Adrenal gland (tissue), 12 donors: Measurements from ENCODE around the gene AFAP1. TPM values are rescaled to one million over a fixed set of nuclear protein-coding genes. Genes with fewer than 3 reads are reported as not detected.

Experiments used
- DNase-seq, 7 donors: peaks; one replicate each; pipeline ENCODE4 v3.0.0-alpha.2; 2019 to 2020
- H3K27ac ChIP-seq, 5 donors: fragments of 200-600 bp; sonication (generic) in 4 of 5; 1 replicate in 3 of 5; 2 replicates in 2 of 5; pipeline versions ENCODE4 v1.5.1 to v1.8.0; 2016 to 2020; ENCODE audit warnings: mild to moderate bottlenecking in 1 of 5
- H3K27me3 ChIP-seq: fragments of 200-600 bp; 2 replicates; pipeline ENCODE4 v1.8.0; 2021
- H3K36me3 ChIP-seq, 2 donors: fragments of 200-600 bp; replicated peaks in 1 of 2; 1 replicate in 1 of 2; 2 replicates in 1 of 2; pipeline versions ENCODE4 v1.5.1 to v1.8.0; 2018 to 2022
- H3K4me1 ChIP-seq, 2 donors: fragments of 200-600 bp; replicated peaks in 1 of 2; 1 replicate in 1 of 2; 2 replicates in 1 of 2; pipeline versions ENCODE4 v1.5.1 to v1.8.0; 2018 to 2021
- H3K4me3 ChIP-seq, 4 donors: fragments of 200-600 bp; sonication (generic) in 3 of 4; one replicate each; pipeline ENCODE4 v1.5.1; 2016 to 2018
- H3K9me3 ChIP-seq, 3 donors: fragments of 200-600 bp; sonication (generic) in 1 of 3; replicated peaks in 1 of 3; 1 replicate in 2 of 3; 2 replicates in 1 of 3; pipeline versions ENCODE4 v1.5.1 to v1.8.0; 2016 to 2021
- CTCF ChIP-seq, 6 experiments: fragments of 450-650 bp in 4 of 6; fragments of 200-600 bp in 2 of 6; sonication (generic) in 1 of 6; IDR thresholded peaks; 1 replicate in 5 of 6; 2 replicates in 1 of 6; pipeline versions ENCODE4 v1.5.1 to v1.8.0; 2016 to 2021; ENCODE audit warnings: antibody characterized with exemption in 6 of 6, mild to moderate bottlenecking in 2 of 6, moderate library complexity in 1 of 6
- POLR2A ChIP-seq, 2 donors: fragments of 450-650 bp; IDR thresholded peaks; one replicate each; pipeline ENCODE4 v1.6.1; 2017; ENCODE audit warnings: antibody characterized with exemption in 2 of 2, mild to moderate bottlenecking in 2 of 2, moderate library complexity in 1 of 2
- WGBS, 4 donors: extraction: QIAGEN DNeasy Blood & Tissue Kit in 2 of 4; methylation state at CpG; one replicate each; pipeline versions ENCODE4 v1.1.5 to v1.1.7; 2013 to 2017; 5-methylcytosine and 5-hydroxymethylcytosine counted together
- intact Hi-C, 2 donors: fragments of 100-400 bp; cut with DNase I; formaldehyde crosslinking; loops; one replicate each; pipeline versions ENCODE4 v1.14.1 to v1.15.0; 2022 to 2023
- polyA plus RNA-seq, 3 donors: library from polyadenylated mRNA; stranded (reverse); fragments of 200-250 nt in 2 of 3; fragments of 350-450 nt in 1 of 3; fragmentation: Illumina TruSeq in 1 of 3; extraction: RNeasy Lipid Tissue Mini Kit (QIAGEN cat#74804) in 1 of 3; gene quantifications; one replicate each; pipeline ENCODE4 v1.2.3, GENCODE V29; 2013 to 2014
- total RNA-seq, 9 donors: library from RNA; depleted of rRNA in 4 of 9; stranded (reverse); fragments of >200 nt in 4 of 9; fragments of 120-200 nt in 1 of 9; fragmentation: NEBNext Ultra II Directional in 1 of 9; extraction: Animal tissue kit (Norgen Biotek cat#: 25700) in 1 of 9; gene quantifications; one replicate each; pipeline versions ENCODE4 v1.1.0 to v1.2.4, GENCODE V29; 2013 to 2023
- donor health status: healthy with polysubstance abuse.
- donor health status: Bipolar disorder and iron deficiency.
- donor health status: DM: yes; HTN: yes; CAD: no.
- donor health status: DM: no; HTN: no; CAD: no.
- donor health status: DM: no; HTN: no; CAD: no.
- donor health status: DM: yes; HTN: yes; CAD: no.

Gene AFAP1
- total and polyA plus RNA-seq, 12 donors: 3.3 to 16.1 (median 9.8) TPM

GRCh38 chr4:7799306-7799705 lies 140.4 kb downstream of the AFAP1 start:
- TF ChIP-seq CTCF (IDR thresholded peaks at IDR 0.05) (no peak), POLR2A (IDR thresholded peaks at IDR 0.05) (no peak)
- H3K27me3 ChIP-seq: no peaks in the 10 kb centered on the region
- no peak overlapping the region for H3K4me3 ChIP-seq
- no peaks in the 10 kb centered on the region for H3K4me1 ChIP-seq
- DNase-seq: peak in 1 of 7 donors; percentile 47
- H3K27ac ChIP-seq: no peak overlapping the region
- intact Hi-C loops: no loop called here
- WGBS, 4 donors: 95 to 98% (median 97%) methylated on average over 11 of the region's 11 CpGs
- H3K9me3 ChIP-seq: no peaks in the 10 kb centered on the region
- peaks cover 0 to 15% of the 10 kb centered on the region in 2 donors for H3K36me3 ChIP-seq

- H3K36me3 ChIP-seq: peaks cover 0 to 15% of the 10 kb centered on the region in 2 donors
- 84 to 93% (median 90%) methylated on average over 17 to 18 of the region's 18 CpGs for WGBS, 4 donors
- DNase-seq: peak in 1 of 7 donors; percentile 30
- no peaks in the 10 kb centered on the region for H3K4me1 ChIP-seq
- H3K4me3 ChIP-seq: no peak overlapping the region
- no peak for TF ChIP-seq POLR2A (IDR thresholded peaks at IDR 0.05)
- TF ChIP-seq CTCF (IDR thresholded peaks at IDR 0.05): no peak
- intact Hi-C loops: no loop called here
- H3K9me3 ChIP-seq: no peaks in the 10 kb centered on the region
- no peaks in the 10 kb centered on the region for H3K27me3 ChIP-seq
- H3K27ac ChIP-seq: no peak overlapping the region
Observed at GRCh38 chr4:7798178-7798995, 141.3 kb downstream of the AFAP1 start.

- DNase-seq: peak in 1 of 7 donors; percentile 37
- Histone ChIP-seq H3K4me1 (no peaks in the 10 kb centered on the region), H3K9me3 (no peaks in the 10 kb centered on the region), H3K4me3 (no peak overlapping the region), H3K36me3 (peaks cover 0 to 15% of the 10 kb centered on the region in 2 donors), H3K27me3 (no peaks in the 10 kb centered on the region), H3K27ac (no peak overlapping the region)
- 88 to 97% (median 94%) methylated on average over 11 of the region's 11 CpGs for WGBS, 4 donors
- intact Hi-C loops: no loop called here
- no peak for TF ChIP-seq POLR2A (IDR thresholded peaks at IDR 0.05)
- TF ChIP-seq CTCF (IDR thresholded peaks at IDR 0.05): no peak
Observed at GRCh38 chr4:7797330-7797729, 142.3 kb downstream of the AFAP1 start.

GRCh38 chr4:7795983-7796382 lies 143.7 kb downstream of the AFAP1 start:
- intact Hi-C loops: no loop called here
- TF ChIP-seq CTCF (IDR thresholded peaks at IDR 0.05) (no peak), POLR2A (IDR thresholded peaks at IDR 0.05) (no peak)
- Histone ChIP-seq H3K36me3 (peaks cover 0 to 15% of the 10 kb centered on the region in 2 donors), H3K27ac (no peak overlapping the region), H3K4me3 (no peak overlapping the region), H3K4me1 (no peaks in the 10 kb centered on the region), H3K27me3 (no peaks in the 10 kb centered on the region), H3K9me3 (no peaks in the 10 kb centered on the region)
- no peak for DNase-seq
- WGBS, 4 donors: 87 to 93% (median 89%) methylated on average over 8 of the region's 8 CpGs
